Spleen (tissue), 11 donors: Measurements from ENCODE around the gene LAMA5. TPM values are rescaled to one million over a fixed set of nuclear protein-coding genes. Genes with fewer than 3 reads are reported as not detected.

Experiments
- DNase-seq: peaks from one replicate; pipeline ENCODE4 v3.0.0-alpha.2; 2020
- H3K27ac ChIP-seq, 8 donors: fragments of 200-600 bp; sonication (generic) in 7 of 8; 1 replicate in 4 of 8; 2 replicates in 4 of 8; pipeline versions ENCODE4 v1.5.0 to v1.8.0; 2016 to 2021; ENCODE audit warnings: inconsistent platforms in 4 of 8, mild to moderate bottlenecking in 4 of 8, moderate library complexity in 1 of 8
- H3K27me3 ChIP-seq, 7 donors: fragments of 200-600 bp; sonication (generic) in 6 of 7; replicated peaks in 1 of 7; 1 replicate in 4 of 7; 2 replicates in 3 of 7; pipeline versions ENCODE4 v1.5.0 to v1.8.0; 2016 to 2021; ENCODE audit warnings: inconsistent platforms in 3 of 7, mild to moderate bottlenecking in 1 of 7
- H3K36me3 ChIP-seq, 6 donors: fragments of 200-600 bp; sonication (generic) in 5 of 6; 1 replicate in 4 of 6; 2 replicates in 2 of 6; pipeline versions ENCODE4 v1.5.0 to v1.8.0; 2016 to 2021; ENCODE audit warnings: inconsistent platforms in 2 of 6
- H3K4me1 ChIP-seq, 6 donors: fragments of 200-600 bp; sonication (generic) in 5 of 6; 1 replicate in 3 of 6; 2 replicates in 3 of 6; pipeline versions ENCODE4 v1.5.0 to v1.8.0; 2016 to 2021; ENCODE audit warnings: inconsistent platforms in 3 of 6
- H3K4me3 ChIP-seq, 8 donors: fragments of 200-600 bp; sonication (generic) in 7 of 8; 1 replicate in 4 of 8; 2 replicates in 4 of 8; pipeline versions ENCODE4 v1.5.0 to v1.8.0; 2016 to 2021; ENCODE audit warnings: inconsistent platforms in 4 of 8, mild to moderate bottlenecking in 4 of 8, moderate library complexity in 2 of 8
- H3K9me3 ChIP-seq, 8 donors: fragments of 200-600 bp; sonication (generic) in 7 of 8; 1 replicate in 4 of 8; 2 replicates in 4 of 8; pipeline versions ENCODE4 v1.5.0 to v1.8.0; 2016 to 2021; ENCODE audit warnings: inconsistent platforms in 4 of 8
- CTCF ChIP-seq, 11 experiments: fragments of 200-600 bp in 7 of 11; fragments of 450-650 bp in 4 of 11; sonication (generic) in 4 of 11; IDR thresholded peaks in 8 of 11; conservative IDR thresholded peaks in 3 of 11; 1 replicate in 7 of 11; 2 replicates in 4 of 11; pipeline versions ENCODE4 v1.4.0 to v1.8.0; 2016 to 2021; ENCODE audit warnings: antibody characterized with exemption in 11 of 11, inconsistent platforms in 4 of 11, mild to moderate bottlenecking in 1 of 11
- POLR2A ChIP-seq, 3 donors: fragments of 450-650 bp; IDR thresholded peaks; one replicate each; pipeline ENCODE4 v1.5.1; 2017; ENCODE audit warnings: antibody characterized with exemption in 3 of 3, mild to moderate bottlenecking in 1 of 3
- POLR2AphosphoS5 ChIP-seq, 3 donors: sonication (generic); formaldehyde crosslinking; IDR thresholded peaks; one replicate each; pipeline ENCODE4 v1.5.1; 2017; ENCODE audit warnings: antibody characterized with exemption in 3 of 3
- WGBS, 5 donors: extraction: QIAGEN DNeasy Blood & Tissue Kit in 3 of 5; methylation state at CpG; one replicate each; pipeline versions ENCODE4 v1.1.5 to v1.1.7; 2013 to 2018; 5-methylcytosine and 5-hydroxymethylcytosine counted together
- intact Hi-C: fragments of 100-400 bp; cut with DNase I; formaldehyde crosslinking; loops from one replicate; pipeline ENCODE4 v1.15.0; 2023; ENCODE audit warnings: low total_unique reads
- polyA plus RNA-seq, 3 donors: library from polyadenylated mRNA; stranded (reverse); fragments of 200-250 nt; gene quantifications; one replicate each; pipeline ENCODE4 v1.2.1, GENCODE V29; 2013
- total RNA-seq, 7 donors: library from RNA; depleted of rRNA in 3 of 7; stranded (reverse); fragments of >200 nt in 3 of 7; fragmentation: NEBNext Ultra II Directional in 4 of 7; extraction: Animal tissue kit (Norgen Biotek cat#: 25700) in 4 of 7; gene quantifications; one replicate each; pipeline versions ENCODE4 v1.1.0 to v1.2.1, GENCODE V29; 2016 to 2021
- donor health status: healthy with polysubstance abuse.
- donor health status: DM: no; HTN: no; CAD: no; lungs with moderate emphysema.
- donor health status: DM: no; HTN: no; CAD: no.
- donor health status: Bipolar disorder and iron deficiency.
- donor health status: healthy.
- donor health status: DM: no; HTN: no; CAD: no.
- donor health status: DM: yes; HTN: yes; CAD: no.

The LAMA5 gene
- total and polyA plus RNA-seq, 10 donors: 46.5 to 266 (median 115) TPM

DNA sequence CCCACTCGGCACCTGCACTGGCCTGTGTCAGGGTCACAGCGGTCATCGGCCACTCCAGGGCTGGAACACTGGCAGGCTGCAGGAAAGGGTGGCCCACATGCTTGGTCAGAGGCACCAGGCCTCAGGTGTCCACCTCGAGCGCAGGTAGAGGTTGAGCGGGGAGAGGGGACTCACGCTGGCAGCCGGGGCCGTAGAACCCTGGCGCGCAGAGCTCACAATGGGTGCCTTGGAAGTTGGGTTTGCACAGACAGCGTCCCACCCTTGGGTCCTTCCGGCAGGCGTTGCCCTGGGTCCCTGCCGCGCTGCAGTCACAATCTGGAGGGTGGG is 28.9 kb downstream of the LAMA5 start:
- H3K4me1 ChIP-seq: peaks cover 6 to 53% (median 39%) of the 10 kb centered on the region in 6 donors
- H3K27me3 ChIP-seq: no peaks in the 10 kb centered on the region
- intact Hi-C loops: no loop called here
- no peak for DNase-seq
- peaks cover 0 to 5% (median 0%) of the 10 kb centered on the region in 8 donors for H3K9me3 ChIP-seq
- H3K27ac ChIP-seq: peak overlapping the region; percentile 3 to 82 (median 77)
- WGBS, 5 donors: 71 to 92% (median 88%) methylated on average over 14 to 16 of the region's 16 CpGs
- TF ChIP-seq POLR2A (IDR thresholded peaks at IDR 0.05): no peak
- TF ChIP-seq CTCF (IDR thresholded peaks at IDR 0.05 in 8 of 11, conservative IDR thresholded peaks at IDR 0.05 in 3 of 11): no peak
- TF ChIP-seq POLR2AphosphoS5 (IDR thresholded peaks at IDR 0.05): no peak
- H3K36me3 ChIP-seq: peaks cover 0 to 73% (median 12%) of the 10 kb centered on the region in 6 donors
- peak overlapping the region in 1 of 8 donors; percentile 32 for H3K4me3 ChIP-seq

GRCh38 chr20:62337558-62338293 is 29.4 kb downstream of the LAMA5 start:
- peak; percentile 90 for DNase-seq
- intact Hi-C loops: no loop called here
- Histone ChIP-seq H3K27me3 (no peaks in the 10 kb centered on the region), H3K9me3 (peaks cover 0 to 5% (median 0%) of the 10 kb centered on the region in 8 donors), H3K36me3 (peaks cover 0 to 78% (median 17%) of the 10 kb centered on the region in 6 donors), H3K4me1 (peaks cover 6 to 53% (median 39%) of the 10 kb centered on the region in 6 donors), H3K4me3 (peak overlapping the region in 1 of 8 donors; percentile 32), H3K27ac (peak overlapping the region in 7 of 8 donors; percentile 15 to 82 (median 79))
- 53 to 67% (median 62%) methylated on average over 14 to 34 of the region's 34 CpGs for WGBS, 5 donors
- no peak for TF ChIP-seq CTCF (IDR thresholded peaks at IDR 0.05 in 8 of 11, conservative IDR thresholded peaks at IDR 0.05 in 3 of 11)
- peak; percentile 88 to 93 (median 92) for TF ChIP-seq POLR2AphosphoS5 (IDR thresholded peaks at IDR 0.05)

DNA sequence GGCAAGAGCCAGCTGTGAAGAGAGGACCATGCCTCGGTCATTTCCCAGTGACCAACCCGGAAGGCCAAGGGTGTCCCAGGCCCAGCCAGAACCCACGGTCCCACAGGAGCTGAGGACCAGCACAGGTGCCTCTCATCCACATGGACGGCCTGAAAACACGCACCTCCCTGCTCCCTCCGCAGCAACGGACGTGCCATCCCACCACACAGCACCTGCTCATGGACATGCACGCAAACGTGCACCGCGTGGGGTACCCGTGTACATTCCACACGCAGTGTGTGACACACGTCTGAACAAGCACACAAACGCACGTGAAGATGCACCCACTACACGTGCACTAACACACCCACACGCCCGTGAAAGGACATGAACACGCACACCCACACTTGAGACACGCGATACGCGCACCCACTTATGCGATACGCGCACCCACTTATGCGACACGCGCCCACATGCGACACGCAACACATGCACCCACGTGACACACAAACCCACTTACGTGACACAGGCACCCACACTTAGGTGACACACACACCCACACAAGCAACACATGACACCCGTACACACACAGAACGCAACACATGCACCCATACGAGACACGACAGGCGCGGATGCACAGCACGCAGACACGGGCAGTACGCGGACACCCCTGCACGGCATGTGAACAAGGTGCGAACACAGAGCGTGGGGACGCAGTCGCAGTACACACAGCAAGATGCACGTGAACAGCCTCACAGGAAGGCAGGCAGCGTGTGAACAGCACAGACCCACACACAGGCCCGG is 30.1 kb downstream of the LAMA5 start:
- H3K36me3 ChIP-seq: peaks cover 0 to 80% (median 24%) of the 10 kb centered on the region in 6 donors
- peaks cover 6 to 53% (median 39%) of the 10 kb centered on the region in 6 donors for H3K4me1 ChIP-seq
- H3K27me3 ChIP-seq: no peaks in the 10 kb centered on the region
- peak; percentile 90 for DNase-seq
- H3K27ac ChIP-seq: peak overlapping the region in 5 of 8 donors; percentile 75 to 82 (median 79)
- TF ChIP-seq POLR2A (IDR thresholded peaks at IDR 0.05) (no peak), POLR2AphosphoS5 (IDR thresholded peaks at IDR 0.05) (no peak), CTCF (IDR thresholded peaks at IDR 0.05 in 8 of 11, conservative IDR thresholded peaks at IDR 0.05 in 3 of 11) (no peak)
- 83 to 93% (median 87%) methylated on average over 48 to 53 of the region's 53 CpGs for WGBS, 5 donors
- intact Hi-C loops: no loop called here
- peak overlapping the region in 1 of 8 donors; percentile 32 for H3K4me3 ChIP-seq
- peaks cover 0 to 5% (median 0%) of the 10 kb centered on the region in 8 donors for H3K9me3 ChIP-seq

DNA sequence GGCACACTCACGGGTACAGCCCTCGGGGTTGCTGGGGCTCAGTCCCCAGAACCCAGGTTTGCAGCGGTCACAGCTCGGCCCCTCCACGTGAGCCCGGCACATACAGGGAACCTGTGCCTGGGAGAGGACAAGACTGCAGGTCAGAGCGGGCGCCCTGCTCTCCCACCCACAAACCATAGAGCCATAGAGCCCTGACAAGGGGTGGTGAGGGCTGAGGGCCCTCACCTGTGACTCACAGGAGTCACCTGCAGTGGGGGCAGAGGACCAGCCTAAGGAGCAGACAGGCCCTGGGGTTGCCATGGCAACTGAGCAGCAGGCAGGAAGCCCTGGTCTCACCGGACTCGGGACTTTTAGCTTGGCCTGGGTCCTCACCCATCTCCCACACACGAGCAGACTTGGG is 30.8 kb downstream of the LAMA5 start:
- TF ChIP-seq POLR2A (IDR thresholded peaks at IDR 0.05): no peak
- no peak for TF ChIP-seq POLR2AphosphoS5 (IDR thresholded peaks at IDR 0.05)
- no peak for TF ChIP-seq CTCF (IDR thresholded peaks at IDR 0.05 in 8 of 11, conservative IDR thresholded peaks at IDR 0.05 in 3 of 11)
- no peak for DNase-seq
- WGBS, 5 donors: 67 to 85% (median 83%) methylated on average over 4 to 11 of the region's 11 CpGs
- H3K9me3 ChIP-seq: peaks cover 0 to 4% (median 0%) of the 10 kb centered on the region in 8 donors
- intact Hi-C loops: no loop called here
- no peaks in the 10 kb centered on the region for H3K27me3 ChIP-seq
- peaks cover 0 to 80% (median 28%) of the 10 kb centered on the region in 6 donors for H3K36me3 ChIP-seq
- H3K27ac ChIP-seq: peak overlapping the region in 4 of 8 donors; percentile 79 to 82 (median 80)
- H3K4me1 ChIP-seq: peaks cover 6 to 53% (median 39%) of the 10 kb centered on the region in 6 donors
- no peak overlapping the region for H3K4me3 ChIP-seq
